GM12892 (cell line): ENCODE measurements around the gene FERMT3.

Experiments used
- POLR2A ChIP-seq: IDR thresholded peaks from 2 replicates; pipeline ENCODE4 v1.6.1; 2011; ENCODE audit warnings: low read depth, low read length, control low read depth
- POLR2AphosphoS5 ChIP-seq: IDR thresholded peaks from 2 replicates; pipeline ENCODE4 v1.6.1; 2011; ENCODE audit warnings: low read depth, low read length, control low read depth
- TAF1 ChIP-seq: IDR thresholded peaks from 2 replicates; pipeline ENCODE4 v1.6.1; 2011; ENCODE audit warnings: low read depth, mild to moderate bottlenecking, control low read depth, low read length, borderline replicate concordance

DNA sequence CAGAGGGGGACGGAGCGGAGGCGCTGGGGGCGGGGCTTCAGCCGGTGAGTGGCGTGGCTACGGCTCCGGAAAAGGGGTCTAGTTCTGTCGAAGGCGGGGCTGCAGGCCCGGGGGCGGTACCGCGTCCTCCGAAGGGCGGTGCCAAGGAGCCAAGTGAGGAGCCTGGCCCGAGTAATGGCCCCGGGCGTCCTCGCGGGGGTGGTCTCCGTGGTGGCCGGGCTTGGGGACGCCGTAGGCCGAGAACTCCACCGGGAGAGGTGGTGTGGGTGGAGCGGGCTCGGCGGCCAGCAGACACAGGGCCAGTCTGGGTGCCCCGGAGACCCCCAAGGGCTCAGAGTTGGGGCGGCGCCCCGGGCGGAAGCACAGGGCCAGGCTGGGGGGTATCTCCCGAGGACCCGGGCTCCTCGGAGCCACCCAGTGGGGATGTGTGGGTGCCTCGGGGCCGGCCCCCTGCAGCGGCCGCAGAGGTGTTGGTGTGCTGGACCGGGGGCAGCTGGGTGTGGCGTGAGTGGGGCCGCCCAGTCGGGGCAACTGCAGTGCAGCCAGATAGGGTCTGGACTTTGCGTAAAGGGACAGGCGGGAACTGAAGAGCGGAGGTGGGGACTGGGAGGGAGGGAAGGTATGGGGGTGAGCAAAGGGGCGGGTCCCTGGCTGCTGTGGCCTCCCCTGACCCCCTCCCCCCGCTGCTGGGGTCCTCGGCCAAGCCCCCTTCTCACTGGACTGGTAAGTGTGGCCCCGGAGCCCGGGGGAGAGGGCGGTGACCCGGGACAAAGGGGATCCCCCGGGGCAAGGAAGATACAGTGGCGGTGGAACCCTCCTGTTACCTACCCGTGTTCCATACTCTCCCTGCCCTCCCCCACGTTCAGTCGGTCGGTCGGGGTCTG, 35.2 kb downstream of the FERMT3 start:
- peak; percentile 42; the same call in 1 of the 2 replicates for TF ChIP-seq POLR2AphosphoS5
- peak; percentile 64 for TF ChIP-seq POLR2A
- no peak; the same call in 1 of the 2 replicates for TF ChIP-seq TAF1
